CD1c-positive myeloid dendritic cell (primary cell): ENCODE measurements around the gene ARID3A.
A peak's percentile ranks its signal among the peaks of the same experiment; 100 is the strongest.
"Not testable (repeated sequence)": the region's sequence is repeated elsewhere in the genome, so short reads cannot be mapped to it uniquely, and the experiment has no call there.

Experiments used
- DNase-seq: peaks from one replicate; pipeline ENCODE4 v3.0.0-alpha.2; 2016; ENCODE audit errors: extremely low spot score

Gene ARID3A

DNA sequence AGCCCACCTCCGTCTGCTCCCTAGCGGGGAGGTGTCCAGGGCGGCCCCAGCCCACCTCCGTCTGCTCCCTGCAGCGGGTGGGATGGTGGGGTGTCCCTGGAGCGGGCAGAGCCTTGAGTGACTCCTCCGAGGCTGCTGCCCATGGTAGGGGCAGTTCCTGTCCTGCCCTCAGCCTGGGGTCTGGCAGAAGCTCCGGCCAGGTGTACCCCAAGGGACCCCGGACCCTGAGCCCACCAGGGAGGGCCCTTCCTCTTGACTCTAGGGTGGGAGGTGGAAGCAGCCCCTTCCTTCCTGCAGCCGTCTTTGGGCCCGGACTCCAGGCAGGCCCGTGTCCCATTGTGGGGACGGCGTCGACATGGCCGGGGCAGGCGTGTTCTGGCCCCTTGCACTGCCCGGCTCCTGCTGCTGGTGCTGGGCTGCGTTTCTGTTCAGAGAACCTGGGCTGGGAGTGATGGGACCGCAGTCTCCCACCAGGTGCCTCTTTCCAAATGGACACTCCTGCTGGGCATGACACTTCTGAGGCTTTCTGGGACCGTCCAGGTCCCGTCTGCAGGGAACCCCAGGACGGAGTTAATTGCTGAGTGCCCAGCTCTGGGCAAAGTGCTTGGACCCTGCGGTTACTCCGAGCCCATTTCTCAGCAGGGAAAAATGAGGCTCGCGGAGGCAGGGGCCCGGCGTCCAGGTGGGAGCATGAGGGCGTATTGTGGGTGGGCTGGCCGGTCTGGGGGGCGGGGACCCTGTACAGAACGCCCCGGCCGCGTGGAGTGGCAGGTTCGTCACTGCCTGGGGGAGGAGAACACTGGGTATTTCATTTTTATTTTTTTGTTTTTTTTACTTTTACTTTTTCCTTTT lies 19.8 kb downstream of the ARID3A start:
- DNase-seq, result no peak

DNA sequence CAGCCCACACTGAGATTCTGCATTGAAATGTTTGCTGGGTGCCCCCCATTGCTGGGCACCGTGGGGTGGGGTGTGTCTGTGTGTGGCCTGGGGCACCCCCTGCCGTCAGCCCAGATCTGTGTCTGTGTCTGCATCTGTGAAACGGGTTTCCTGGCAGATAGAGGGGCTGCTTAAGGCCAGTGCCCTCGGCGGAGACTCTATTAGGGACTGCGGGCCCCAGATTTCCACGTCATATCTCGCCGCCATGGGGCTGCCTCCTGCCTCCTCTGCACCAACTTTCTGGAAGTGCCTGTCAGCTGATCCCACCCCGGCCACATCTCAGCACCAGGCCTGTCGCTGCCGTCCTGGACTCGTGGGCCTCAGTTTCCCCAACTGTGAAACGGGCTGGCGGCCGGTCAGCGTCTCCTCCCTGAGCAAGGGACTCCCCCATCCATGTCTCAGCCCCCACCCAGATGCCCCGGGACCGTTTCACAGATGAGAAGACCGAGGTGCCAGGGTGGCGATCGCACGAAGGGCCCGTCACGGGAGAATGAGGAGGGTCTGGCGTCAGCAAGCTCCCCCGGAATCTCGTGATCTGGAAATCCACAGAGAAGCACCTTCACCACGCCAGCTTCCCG lies 21.4 kb downstream of the ARID3A start:
- DNase-seq, result no peak

DNA sequence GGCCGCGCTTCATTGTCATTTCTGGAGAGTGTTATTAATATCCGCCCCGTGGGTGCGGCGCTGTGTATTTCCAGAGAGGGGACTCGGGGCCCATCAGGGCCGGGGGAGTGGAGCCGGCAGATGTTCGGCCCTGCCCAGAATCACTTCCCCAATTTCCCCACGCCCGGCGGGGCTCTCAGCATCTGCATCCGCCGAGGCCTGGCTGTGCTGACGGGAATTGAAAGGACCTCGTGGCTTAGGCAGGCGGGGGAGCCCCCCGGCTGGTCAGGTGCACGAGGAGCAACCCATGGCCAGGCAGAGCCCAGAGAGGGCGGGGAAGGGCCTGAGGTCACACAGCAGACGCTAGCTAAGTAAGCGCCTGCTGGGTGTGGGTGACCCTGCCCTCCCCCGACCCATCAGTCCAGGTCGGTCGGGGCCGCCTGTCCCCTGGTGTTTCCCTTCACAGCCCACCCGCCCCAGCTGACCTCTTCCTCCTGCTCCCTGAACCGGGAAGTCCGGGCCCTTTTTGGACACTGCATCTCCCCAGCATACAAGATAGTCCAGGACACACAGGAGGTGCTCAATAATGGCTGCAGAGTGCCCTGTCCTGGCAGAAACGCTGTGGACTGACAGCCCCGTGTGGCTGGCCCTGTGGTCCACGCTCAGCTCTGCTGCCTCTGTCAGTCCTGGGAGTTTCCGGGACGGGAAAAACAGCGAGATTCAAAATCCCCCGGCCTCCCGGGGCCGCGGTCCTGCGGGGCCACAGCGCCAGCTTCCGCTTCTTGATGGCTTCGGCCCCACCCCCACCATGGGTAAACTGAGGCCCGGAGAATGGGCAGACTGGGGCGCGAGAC lies 22.1 kb downstream of the ARID3A start:
- DNase-seq, result peak; percentile 99

DNA sequence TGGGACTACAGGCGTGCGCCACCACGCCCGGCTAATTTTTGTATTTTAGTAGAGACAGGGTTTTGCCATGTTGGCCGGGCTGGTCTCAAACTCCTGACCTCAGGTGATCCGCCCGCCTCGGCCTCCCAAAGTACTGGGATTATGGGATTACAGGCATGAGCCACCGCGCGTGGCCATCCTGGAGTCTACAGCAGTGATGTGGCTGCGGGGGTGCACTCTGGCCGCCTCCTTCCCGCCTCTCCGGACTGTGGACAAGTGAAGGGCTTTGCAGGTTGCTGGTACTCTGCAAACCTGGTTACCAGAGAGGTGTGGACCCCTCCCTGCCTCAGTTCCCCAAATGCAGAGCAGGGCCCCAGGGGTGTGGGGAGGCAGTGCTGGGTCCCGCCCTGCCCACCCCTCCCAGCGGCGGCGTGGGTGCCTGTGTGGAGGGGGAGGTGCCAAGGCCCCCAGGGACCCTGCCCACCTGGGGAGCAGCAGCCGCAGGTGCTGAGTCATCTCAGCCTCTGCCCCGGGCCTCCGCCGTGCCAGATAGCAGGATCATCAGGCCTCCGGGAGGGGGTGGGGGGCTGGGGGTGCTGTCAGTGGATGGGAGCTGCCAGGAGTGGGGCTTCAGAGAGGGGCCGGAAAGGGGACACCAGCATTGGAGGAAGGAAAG lies 23.1 kb downstream of the ARID3A start:
- no peak for DNase-seq

DNA sequence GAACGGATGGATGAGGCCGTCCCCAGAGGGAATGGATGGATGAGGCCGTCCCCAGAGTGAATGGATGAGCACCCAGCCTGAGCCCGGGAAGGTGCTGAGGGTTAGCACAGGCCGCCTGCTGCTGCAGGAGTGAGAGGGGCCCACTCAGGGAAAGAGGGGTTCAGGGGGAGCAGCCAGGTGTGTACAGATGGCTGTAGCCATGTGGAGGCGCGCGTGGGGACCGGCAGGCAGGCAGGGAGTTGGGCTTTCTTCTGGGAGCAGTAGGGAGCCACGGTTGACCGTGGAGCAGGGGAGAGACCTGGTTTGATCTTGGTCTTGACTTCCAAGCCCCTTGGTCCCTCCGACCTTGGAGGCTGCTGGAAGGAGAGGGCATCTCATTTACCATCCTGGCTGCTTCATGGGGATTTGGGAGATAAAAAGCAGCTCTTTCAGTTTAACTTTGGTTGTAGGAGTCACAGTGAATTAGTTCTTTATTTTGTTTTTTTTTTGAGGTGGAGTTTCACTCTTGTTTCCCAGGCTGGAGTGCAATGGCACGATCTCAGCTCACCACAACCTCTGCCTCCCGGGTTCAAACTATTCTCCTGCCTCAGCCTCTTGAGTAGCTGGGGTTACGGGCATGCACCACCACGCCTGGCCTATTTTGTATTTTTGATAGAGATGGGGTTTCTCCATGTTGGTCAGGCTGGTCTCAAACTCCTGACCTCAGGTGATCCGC lies 24.7 kb downstream of the ARID3A start:
- no peak for DNase-seq

DNA sequence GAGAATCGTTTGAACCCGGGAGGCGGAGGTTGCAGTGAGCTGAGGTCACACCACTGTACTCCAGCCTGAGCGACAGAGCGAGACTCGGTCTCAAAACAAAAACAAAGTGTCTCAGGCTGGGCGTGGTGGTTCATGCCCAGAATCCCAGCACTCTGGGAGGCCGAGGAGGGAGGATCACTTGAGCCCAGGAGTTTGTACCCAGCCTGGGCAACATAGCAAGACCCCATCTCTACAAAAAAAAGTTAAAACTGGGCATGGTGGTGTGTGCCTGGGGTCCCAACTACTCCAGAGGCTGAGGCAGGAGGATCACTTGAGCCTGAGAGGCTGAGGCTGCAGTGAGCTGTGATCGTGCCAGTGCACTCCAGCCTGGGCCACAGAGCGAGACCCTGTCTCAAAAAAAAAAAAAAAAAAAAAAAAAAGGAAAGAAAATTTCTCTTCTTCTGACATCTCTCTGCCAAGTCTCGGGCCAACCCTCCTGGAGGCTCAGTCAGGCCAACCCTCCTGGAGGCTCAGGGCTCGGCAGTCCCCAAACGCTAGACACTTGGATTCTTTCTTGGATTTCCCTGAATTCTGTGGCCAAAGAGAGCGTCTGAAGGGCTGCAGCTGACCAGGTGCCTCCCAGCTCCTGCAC lies 26.3 kb downstream of the ARID3A start:
- DNase-seq, result no peak

DNA sequence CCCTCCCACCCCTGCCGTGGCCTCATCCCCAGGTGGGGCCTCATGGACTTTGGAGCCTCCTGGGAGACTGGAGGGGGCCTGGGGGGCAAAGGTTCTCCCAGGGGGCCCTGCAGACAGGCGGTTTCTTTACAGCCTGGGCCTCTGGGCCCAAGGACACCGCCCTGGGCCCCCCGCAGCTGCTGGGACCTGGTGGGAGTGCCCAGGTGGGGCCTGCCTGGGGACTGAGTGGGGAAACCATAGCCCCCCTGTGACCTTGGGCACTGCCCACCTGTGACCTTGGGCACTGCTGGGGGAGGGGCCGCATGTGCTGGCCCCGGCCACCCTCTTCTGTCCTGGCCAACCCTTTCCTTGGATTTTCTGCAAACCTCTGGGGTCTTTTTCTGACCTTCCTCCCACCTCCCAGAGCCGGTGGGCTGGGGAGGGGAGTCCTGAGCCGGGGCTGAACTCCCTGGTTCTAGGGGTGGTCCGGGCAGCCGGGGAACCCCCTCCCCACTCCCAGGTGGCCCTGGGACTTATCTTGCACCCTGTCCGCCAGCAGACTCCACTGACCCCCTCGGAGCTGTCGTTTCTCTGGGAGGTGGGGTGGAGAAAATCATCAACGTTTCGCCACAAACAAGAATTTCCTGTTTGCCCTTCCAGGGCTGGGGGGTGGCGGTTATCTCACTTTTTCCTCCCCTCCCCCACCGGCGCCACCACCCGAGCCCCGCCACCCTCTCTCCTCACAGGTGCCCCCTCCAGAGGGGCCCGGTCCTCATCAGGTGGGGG lies 27.0 kb downstream of the ARID3A start:
- no peak for DNase-seq

DNA sequence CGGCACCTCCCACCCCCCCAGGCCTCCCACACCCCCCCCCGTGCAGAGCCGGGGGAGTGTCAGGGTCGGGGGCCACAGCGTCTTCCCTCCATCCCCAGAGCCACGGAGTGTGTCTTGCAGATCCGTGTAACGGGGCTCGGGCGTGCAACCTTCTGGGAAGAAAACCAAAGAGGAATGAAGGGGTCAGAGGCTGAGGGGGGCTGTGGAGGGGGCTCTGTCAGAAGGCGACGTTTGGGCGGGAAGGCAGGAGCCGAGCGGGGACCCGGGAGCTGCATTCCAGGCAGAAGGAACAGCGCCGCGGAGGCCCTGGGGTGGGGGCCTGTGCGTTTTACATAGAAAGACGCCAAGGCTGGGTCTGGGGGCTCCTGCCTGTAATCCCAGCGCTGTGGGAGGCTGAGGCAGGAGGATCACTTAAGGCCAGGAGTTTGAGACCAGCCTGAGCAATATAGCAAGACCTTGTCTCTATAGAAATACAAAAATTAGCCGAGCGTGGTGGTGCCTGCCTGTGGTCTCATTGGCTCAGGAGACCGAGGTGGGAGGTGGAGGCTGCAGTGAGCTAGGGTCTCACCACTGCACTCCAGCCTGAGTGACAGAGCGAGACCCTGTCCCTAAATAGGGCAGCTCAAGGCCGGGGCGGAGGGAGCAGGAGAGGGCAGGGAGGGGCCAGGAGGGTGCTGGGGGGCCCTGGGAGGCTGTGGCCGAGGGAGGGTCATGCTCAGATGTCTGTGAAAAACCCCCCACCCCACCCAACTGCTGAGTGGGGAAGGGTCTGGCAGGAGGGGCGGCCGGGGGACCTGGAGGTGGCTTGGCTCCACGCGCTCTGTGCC lies 27.8 kb downstream of the ARID3A start:
- no peak for DNase-seq

DNA sequence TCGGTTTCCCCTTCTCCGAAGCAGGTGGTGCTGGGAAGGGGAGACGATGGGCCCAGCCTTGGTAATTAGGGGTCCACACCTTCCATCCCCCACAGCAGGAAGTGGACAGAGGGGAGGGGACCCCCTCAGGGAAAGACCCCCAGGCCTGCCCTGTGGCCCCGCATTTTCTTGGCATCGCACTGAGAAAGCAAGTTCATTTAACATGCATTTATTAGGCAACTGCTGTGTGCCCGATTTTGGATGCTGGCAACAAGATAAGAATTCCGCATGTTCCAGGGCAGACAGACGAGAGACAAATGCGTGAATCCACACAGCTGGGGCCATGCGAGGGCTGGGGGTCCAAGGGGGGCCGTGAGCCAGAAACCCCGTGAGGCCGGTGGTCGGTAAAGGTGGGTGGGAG lies 28.4 kb downstream of the ARID3A start:
- no peak for DNase-seq

DNA sequence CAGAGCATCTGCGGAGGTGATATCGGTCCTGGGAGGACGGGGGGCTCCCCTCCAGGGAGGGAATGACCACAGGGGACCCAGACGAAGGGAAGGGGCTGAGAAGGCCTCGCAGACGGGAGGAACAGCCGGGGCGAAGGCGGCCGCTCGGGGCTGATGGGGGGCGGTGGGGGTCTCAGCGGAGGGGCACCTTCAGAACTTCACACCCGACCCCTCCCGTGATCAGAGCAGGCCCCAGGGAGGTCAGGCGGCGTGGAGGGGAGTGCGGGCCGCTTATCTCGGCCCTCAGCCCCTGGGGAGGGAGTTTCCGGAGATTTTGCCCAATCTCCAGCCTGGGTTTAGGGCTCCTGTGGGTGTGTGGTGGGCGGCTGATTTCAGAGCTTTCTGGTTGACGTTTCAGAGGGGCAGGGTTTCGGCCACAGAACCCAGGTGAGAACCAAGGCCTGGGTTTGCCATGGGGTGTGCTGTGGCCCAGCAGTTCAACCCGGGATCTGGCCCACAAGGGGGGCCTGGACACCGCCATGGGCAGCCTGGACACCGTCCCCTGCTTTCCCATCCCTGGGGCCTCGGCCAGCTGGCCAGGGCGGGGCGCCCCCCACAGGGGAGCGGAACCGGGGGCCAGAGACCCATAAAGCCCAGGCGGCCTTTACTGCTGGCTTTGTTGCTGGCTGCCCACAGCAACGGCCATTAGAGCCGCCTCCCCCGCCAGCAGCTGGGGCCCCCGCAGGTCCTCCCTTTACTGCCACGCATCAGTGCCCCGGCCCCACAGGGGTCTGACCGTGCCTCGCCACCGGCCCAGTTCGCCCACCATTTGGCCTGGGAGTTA lies 29.0 kb downstream of the ARID3A start:
- peak; percentile 38 for DNase-seq

DNA sequence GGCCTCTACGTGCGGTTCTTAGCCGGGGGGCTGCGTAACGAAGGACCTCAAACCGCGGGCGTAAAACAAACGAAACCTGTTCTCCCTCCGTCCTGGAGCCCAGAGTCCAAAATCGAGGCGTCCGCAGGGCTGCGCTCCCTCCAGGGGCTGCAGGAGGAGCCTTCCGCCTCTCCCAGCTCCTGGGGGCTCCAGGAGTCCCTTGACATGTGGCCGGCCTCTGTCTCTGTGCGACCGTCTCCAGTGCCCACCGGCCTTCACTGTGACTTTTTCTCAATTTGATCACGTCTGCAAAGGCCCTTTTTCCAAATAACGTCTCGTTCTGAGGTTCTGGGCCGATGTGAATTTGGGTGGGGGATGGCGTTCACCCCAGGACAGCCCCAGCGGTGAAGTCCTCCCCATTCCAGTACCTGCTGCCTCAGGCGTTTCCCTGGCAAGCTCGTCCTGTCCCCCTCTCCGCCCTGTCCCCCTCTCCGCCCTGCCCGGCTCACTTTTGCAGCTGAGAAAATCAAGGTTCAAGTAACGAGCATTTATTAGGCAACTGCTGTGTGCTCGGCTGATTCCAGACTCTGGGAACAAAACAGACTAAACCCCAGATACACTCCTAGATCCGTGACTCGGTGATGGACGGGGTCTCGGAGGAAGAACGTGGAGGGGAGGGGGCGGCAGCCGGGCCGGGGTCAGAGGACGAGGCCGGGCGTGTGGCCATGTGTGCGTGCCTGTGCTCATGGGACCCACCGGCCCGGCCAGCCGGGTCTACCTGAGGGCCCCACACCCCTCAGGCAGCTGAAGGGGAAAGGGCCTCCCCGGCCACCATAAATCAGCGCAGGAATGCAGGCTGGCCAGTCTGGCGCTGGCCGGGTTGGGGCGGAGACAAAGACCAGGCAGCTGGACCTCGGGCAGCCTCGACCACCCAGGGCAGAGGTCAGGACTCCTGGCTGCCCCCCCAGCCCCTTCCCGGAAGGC lies 30.2 kb downstream of the ARID3A start:
- DNase-seq, result no peak

DNA sequence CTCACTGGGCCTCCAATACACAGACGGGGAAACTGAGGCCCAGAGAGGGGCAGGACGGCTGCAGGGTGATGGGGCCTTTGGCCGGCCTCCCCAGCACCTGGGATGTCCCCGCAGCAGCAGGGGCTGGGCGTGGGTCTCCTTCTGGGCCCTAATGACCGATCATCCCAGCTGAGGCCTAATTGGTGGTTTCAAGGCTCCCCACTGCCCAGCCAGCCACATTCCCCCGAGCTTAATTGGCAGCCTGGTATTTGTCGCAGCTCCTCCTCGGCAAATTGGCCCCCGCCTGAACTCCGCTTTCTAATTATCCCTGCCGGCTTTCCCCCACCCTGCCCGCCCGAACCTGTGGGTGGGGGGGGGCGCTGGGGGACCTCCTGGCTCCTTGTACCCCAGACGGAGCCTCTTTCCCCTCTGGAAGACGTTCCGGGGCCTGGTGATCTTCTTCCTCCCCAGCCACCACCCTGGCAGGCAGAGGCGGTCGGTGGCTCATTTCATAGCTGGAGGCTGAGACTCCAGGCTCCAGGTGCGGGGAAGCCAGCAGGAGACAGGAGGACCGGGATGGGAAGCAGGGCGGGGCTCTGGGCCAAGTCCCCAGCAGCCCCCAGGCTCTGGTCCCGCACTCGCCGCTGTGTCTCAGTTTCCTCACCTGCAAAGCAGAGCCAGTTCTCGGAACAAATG lies 31.1 kb downstream of the ARID3A start:
- no peak for DNase-seq

DNA sequence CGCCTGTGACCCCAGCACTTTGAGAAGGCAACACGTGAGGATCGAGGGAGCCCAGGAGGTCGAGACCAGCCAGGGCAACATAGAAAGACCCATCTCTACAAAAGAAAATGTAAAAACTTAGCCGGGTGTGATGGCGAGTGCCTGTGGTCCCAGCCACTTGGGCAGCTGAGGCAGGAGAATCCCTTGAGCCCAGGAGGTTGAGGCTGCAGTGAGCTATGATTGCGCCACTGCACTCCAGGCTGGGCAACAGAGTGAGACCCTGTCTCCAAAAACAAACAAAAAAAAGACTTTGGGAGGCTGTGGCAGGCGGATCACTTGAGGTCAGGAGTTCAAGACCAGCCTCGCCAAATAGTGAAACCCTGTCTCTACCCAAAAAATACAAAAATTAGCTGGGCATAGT lies 31.7 kb downstream of the ARID3A start:
- DNase-seq, result not testable (repeated sequence)

DNA sequence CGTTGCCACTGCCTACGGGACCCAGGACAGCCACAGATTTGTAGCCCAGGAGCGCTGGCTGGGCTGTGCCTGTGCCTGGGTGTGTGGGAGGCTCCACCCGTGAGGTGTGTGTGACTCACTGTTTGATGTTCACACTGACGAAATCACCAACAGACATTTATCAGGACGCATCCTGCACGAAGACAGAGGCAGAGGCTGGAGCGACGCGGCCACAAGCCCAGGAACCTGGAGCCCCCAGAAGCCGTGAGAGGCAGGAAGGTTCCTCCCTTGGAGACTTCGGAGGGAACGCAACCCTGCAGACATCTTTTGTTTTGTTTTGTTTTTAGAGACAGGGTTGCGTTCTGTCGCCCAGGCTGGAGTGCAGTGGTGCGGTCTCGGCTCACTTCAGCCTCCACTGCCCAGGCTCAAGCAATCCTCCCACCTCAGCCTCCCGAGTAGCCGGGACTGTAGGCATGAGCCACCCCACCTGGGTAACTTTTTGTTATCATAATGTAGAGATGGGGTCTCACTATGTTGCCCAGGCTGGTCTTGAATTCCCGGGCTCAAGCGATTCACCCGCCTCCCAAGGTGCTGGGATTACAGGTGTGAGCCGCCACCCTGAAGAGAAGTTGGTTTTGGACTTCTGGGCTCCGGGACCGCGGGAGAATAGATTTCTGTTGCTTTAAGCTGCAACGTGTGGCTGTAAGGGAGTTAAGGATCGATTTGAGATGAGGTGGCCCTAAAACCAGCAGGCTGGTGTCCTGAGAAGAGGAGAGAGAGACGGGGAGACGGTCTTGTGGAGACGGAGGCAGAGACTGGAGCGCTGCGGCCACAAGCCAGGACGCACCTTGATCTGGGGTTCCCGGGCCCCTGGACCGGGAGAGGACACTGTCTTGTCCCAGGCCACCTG lies 33.4 kb downstream of the ARID3A start:
- peak; percentile 78 for DNase-seq

DNA sequence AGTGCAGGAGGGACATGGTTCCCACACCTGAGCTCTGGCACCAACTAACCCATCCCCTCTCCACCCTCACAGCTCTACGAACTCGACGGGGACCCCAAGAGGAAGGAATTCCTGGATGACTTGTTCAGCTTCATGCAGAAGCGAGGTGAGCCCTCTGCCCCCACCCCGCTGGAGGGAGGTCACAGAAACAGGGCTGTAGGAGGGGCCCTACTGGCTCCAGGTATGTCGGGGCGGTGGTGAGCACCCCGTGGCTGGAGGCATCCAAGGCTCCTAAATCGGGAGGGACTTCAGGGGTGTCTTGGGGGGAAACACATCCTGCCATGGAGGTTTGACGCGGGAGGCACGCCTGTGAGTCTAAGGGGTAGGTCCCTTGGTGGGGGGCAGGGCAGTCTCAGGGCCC lies 34.2 kb downstream of the ARID3A start:
- no peak for DNase-seq

DNA sequence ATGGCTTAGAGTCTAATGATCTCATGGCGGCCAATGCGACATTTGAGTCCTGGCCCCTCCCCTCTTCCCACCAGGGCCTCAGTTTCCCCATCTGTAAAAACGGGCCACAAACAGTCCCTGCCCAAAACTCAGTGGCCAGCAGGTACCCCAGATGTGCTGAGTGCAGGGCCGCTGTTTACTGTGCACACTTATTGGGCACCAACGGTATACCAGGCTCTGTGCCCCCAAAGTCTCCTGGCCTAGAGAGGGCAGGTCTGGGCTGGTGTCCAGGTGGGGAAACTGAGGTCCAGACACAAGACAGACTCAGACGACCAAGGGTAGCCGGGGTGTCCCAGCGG lies 34.7 kb downstream of the ARID3A start:
- DNase-seq, result no peak
